Peyer's patch (tissue), 4 donors: ENCODE measurements around the gene PGS1.
"Not testable (repeated sequence)": the region's sequence is repeated elsewhere in the genome, so short reads cannot be mapped to it uniquely, and the experiment has no call there.

ENCODE experiments used
- POLR2A ChIP-seq, 2 donors: fragments of 450-650 bp; IDR thresholded peaks; one replicate each; pipeline ENCODE4 v1.5.1; 2017; ENCODE audit warnings: antibody characterized with exemption in 2 of 2, mild to moderate bottlenecking in 2 of 2, moderate library complexity in 2 of 2
- TF ChIP-seq, protein P1 (sequence below), 6 experiments: fragments of 450-650 bp in 4 of 6; fragments of 200-600 bp in 2 of 6; sonication (generic) in 1 of 6; IDR thresholded peaks; one replicate each; pipeline ENCODE4 v1.5.1; 2017 to 2019; ENCODE audit warnings: antibody characterized with exemption in 6 of 6, mild to moderate bottlenecking in 3 of 6, moderate library complexity in 1 of 6

DNA sequence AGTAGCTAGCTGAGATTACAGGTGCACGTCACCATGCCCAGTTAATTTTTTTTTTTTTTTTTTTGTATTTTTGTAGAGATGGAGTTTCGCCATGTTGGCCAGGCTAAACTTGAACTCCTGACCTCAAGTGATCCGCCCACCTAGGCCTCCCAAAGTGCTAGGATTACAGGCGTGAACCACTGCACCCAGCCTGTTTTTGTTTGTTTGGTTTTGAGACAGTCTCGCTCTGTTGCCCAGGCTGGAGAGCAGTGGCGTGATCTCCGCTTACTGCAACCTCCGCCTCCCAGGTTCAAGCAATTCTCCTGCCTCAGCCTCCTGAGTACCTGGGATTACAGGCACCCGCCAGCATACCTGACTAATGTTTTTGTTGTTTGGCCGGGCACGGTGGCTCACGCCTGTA is 47.1 kb upstream of the PGS1 start:
- TF ChIP-seq, protein P1, sequence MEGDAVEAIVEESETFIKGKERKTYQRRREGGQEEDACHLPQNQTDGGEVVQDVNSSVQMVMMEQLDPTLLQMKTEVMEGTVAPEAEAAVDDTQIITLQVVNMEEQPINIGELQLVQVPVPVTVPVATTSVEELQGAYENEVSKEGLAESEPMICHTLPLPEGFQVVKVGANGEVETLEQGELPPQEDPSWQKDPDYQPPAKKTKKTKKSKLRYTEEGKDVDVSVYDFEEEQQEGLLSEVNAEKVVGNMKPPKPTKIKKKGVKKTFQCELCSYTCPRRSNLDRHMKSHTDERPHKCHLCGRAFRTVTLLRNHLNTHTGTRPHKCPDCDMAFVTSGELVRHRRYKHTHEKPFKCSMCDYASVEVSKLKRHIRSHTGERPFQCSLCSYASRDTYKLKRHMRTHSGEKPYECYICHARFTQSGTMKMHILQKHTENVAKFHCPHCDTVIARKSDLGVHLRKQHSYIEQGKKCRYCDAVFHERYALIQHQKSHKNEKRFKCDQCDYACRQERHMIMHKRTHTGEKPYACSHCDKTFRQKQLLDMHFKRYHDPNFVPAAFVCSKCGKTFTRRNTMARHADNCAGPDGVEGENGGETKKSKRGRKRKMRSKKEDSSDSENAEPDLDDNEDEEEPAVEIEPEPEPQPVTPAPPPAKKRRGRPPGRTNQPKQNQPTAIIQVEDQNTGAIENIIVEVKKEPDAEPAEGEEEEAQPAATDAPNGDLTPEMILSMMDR (IDR thresholded peaks at IDR 0.05), result not testable (repeated sequence)
- TF ChIP-seq POLR2A (IDR thresholded peaks at IDR 0.05), result not testable (repeated sequence)
